ENCODE results near the gene LRRN2. TPM values are rescaled to one million over a fixed set of nuclear protein-coding genes. Genes with fewer than 3 reads are reported as not detected.

Gene LRRN2
- polyA plus RNA-seq, 1 of the 3 experiments (the other 2 are of a cell fraction): not detected

DNA sequence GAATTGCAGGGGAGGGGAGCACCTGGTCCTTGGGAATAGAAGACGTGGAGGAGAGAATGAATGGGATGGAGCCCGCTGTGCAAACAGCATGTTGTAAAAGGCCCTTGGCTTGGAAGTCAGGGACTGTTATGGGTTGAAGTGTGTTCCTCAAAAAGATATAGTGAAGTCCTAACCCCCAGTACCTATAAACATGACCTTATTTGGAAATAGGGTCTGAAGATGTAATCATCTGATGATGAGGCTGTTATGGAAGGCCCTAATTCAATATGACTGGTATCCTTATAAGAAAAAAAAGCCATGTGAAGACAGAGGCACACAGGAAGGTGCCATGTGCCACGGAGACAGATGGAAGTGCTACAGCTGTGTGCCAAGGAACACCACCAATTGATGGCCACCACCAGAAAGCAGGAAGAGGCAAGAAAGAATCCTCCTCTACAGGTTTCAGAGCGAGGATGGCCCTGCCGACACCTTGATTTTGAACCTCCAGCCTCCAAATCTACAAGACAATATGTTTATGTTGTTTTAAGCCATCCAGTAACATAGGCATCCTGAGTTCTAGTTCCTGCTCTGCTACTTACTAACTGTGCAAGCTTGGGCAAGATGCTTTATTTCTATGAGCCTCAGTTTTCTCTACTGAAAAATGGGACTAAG, 51.2 kb downstream of the LRRN2 start:
- no peak overlapping the region for H3K27ac ChIP-seq (ENCODE audit: low read depth in 2 of 2, low read length in 1 of 2)
- no peak overlapping the region for H2AFZ ChIP-seq (ENCODE audit: low read depth)
- CTCF ChIA-PET: interaction anchor here (1.0 to 1.7 kb wide), 3 partner anchors 12 to 172 kb away, joined by 4 to 8 read pairs (median 4); no protein-coding TSS in a partner anchor
- peaks cover 4% of the 10 kb centered on the region; the same call in 1 of the 2 replicates for H3K27me3 ChIP-seq (ENCODE audit: insufficient read depth)
- H3K9ac ChIP-seq: no peak overlapping the region
- no peaks in the 10 kb centered on the region for H4K20me1 ChIP-seq (ENCODE audit: insufficient read depth)
- no peak for DNase-seq
- POLR2A ChIA-PET: no interaction called here
- H3K79me2 ChIP-seq (ENCODE audit: insufficient read depth): no peaks in the 10 kb centered on the region
- H3K9me3 ChIP-seq: no peaks in the 10 kb centered on the region
- WGBS (ENCODE audit: low lambda C conversion rate): 66% methylated on average over 5 of the region's 5 CpGs
- no peak overlapping the region for H3K4me2 ChIP-seq
- H3K36me3 ChIP-seq (replicated peaks in 1 of 2; ENCODE audit: control insufficient read depth in 1 of 2, insufficient read depth in 2 of 2, low read length in 1 of 2): no peaks in the 10 kb centered on the region
- H3K4me1 ChIP-seq (ENCODE audit: control insufficient read depth in 1 of 2, insufficient read depth in 2 of 2, low read depth in 1 of 2, low read length in 1 of 2): peaks cover 0 to 32% of the 10 kb centered on the region in 2 experiments; a peak in 2 of 4 replicates
- TF ChIP-seq YY1 (IDR thresholded peaks at IDR 0.05; ENCODE audit: low read depth) (no peak), MEF2A (IDR thresholded peaks at IDR 0.05; ENCODE audit: borderline replicate concordance, low read depth) (no peak), ELF1 (IDR thresholded peaks at IDR 0.05) (no peak), FOXJ3 (CRISPR knock-in tag; IDR thresholded peaks at IDR 0.05) (no peak)
- TF ChIP-seq, protein P1, sequence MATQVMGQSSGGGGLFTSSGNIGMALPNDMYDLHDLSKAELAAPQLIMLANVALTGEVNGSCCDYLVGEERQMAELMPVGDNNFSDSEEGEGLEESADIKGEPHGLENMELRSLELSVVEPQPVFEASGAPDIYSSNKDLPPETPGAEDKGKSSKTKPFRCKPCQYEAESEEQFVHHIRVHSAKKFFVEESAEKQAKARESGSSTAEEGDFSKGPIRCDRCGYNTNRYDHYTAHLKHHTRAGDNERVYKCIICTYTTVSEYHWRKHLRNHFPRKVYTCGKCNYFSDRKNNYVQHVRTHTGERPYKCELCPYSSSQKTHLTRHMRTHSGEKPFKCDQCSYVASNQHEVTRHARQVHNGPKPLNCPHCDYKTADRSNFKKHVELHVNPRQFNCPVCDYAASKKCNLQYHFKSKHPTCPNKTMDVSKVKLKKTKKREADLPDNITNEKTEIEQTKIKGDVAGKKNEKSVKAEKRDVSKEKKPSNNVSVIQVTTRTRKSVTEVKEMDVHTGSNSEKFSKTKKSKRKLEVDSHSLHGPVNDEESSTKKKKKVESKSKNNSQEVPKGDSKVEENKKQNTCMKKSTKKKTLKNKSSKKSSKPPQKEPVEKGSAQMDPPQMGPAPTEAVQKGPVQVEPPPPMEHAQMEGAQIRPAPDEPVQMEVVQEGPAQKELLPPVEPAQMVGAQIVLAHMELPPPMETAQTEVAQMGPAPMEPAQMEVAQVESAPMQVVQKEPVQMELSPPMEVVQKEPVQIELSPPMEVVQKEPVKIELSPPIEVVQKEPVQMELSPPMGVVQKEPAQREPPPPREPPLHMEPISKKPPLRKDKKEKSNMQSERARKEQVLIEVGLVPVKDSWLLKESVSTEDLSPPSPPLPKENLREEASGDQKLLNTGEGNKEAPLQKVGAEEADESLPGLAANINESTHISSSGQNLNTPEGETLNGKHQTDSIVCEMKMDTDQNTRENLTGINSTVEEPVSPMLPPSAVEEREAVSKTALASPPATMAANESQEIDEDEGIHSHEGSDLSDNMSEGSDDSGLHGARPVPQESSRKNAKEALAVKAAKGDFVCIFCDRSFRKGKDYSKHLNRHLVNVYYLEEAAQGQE (IDR thresholded peaks at IDR 0.05; ENCODE audit: low read depth, low read length): no peak
- H3K9me2 ChIP-seq: no peaks in the 10 kb centered on the region
- no peaks in the 10 kb centered on the region for H3F3A ChIP-seq (replicated peaks; ENCODE audit: insufficient read depth)
- H3K4me3 ChIP-seq (ENCODE audit: low read depth in 2 of 2, low read length in 1 of 2): no peak overlapping the region

DNA sequence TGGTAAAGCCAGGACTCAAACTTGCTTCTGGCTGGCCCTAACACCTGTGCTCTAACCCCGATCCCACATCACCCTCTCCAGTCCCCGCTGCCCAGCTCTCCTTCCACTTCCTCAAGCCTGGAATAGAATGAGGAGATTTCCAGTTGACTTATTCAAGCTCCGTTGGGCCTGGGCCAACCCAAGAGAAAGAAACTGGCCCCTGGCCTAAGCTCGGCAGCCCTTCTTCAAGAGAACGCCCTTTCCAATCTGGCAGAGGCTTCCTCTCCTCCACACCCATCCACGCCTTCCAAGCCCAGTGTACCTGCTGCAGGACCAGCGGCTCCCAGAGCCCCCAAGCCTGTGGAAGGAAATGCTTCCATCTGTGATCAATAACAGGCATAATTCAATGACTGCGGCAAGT, 51.9 kb downstream of the LRRN2 start:
- WGBS (ENCODE audit: low lambda C conversion rate): 68% methylated on average over 8 of the region's 8 CpGs
- Histone ChIP-seq H3K27me3 (ENCODE audit: insufficient read depth) (peaks cover 4% of the 10 kb centered on the region; the same call in 1 of the 2 replicates), H3K79me2 (ENCODE audit: insufficient read depth) (no peaks in the 10 kb centered on the region), H3F3A (replicated peaks; ENCODE audit: insufficient read depth) (no peaks in the 10 kb centered on the region), H3K9me2 (no peaks in the 10 kb centered on the region), H3K9ac (no peak overlapping the region), H3K27ac (ENCODE audit: low read depth in 2 of 2, low read length in 1 of 2) (no peak overlapping the region), H3K4me3 (ENCODE audit: low read depth in 2 of 2, low read length in 1 of 2) (no peak overlapping the region), H3K4me1 (ENCODE audit: control insufficient read depth in 1 of 2, insufficient read depth in 2 of 2, low read depth in 1 of 2, low read length in 1 of 2) (peaks cover 0 to 29% of the 10 kb centered on the region in 2 experiments; a peak in 2 of 4 replicates), H3K36me3 (replicated peaks in 1 of 2; ENCODE audit: control insufficient read depth in 1 of 2, insufficient read depth in 2 of 2, low read length in 1 of 2) (no peaks in the 10 kb centered on the region), H2AFZ (ENCODE audit: low read depth) (no peak overlapping the region), H3K4me2 (no peak overlapping the region), H4K20me1 (ENCODE audit: insufficient read depth) (no peaks in the 10 kb centered on the region), H3K9me3 (no peaks in the 10 kb centered on the region)
- DNase-seq: no peak
- no peak for TF ChIP-seq ELF1 (IDR thresholded peaks at IDR 0.05)
- no peak for TF ChIP-seq NRF1 (IDR thresholded peaks at IDR 0.05; ENCODE audit: low read depth, low read length)
- TF ChIP-seq, protein P1 (IDR thresholded peaks at IDR 0.05; ENCODE audit: low read depth, low read length): no peak
- no peak for TF ChIP-seq RXRA (IDR thresholded peaks at IDR 0.05; ENCODE audit: borderline replicate concordance, low read depth)
- TF ChIP-seq EZH2phosphoT487 (IDR thresholded peaks at IDR 0.05; ENCODE audit: borderline replicate concordance, low read depth): no peak
- TF ChIP-seq, protein P2, sequence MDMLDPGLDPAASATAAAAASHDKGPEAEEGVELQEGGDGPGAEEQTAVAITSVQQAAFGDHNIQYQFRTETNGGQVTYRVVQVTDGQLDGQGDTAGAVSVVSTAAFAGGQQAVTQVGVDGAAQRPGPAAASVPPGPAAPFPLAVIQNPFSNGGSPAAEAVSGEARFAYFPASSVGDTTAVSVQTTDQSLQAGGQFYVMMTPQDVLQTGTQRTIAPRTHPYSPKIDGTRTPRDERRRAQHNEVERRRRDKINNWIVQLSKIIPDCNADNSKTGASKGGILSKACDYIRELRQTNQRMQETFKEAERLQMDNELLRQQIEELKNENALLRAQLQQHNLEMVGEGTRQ (IDR thresholded peaks at IDR 0.05; ENCODE audit: borderline replicate concordance, low read depth, low read length): no peak
- TF ChIP-seq, protein P3, sequence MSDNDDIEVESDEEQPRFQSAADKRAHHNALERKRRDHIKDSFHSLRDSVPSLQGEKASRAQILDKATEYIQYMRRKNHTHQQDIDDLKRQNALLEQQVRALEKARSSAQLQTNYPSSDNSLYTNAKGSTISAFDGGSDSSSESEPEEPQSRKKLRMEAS (IDR thresholded peaks at IDR 0.05; ENCODE audit: low read depth): no peak
- no peak for TF ChIP-seq SIN3A (IDR thresholded peaks at IDR 0.05; ENCODE audit: borderline replicate concordance, low read depth, low read length)
- TF ChIP-seq, protein P4, sequence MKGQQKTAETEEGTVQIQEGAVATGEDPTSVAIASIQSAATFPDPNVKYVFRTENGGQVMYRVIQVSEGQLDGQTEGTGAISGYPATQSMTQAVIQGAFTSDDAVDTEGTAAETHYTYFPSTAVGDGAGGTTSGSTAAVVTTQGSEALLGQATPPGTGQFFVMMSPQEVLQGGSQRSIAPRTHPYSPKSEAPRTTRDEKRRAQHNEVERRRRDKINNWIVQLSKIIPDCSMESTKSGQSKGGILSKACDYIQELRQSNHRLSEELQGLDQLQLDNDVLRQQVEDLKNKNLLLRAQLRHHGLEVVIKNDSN (IDR thresholded peaks at IDR 0.05; ENCODE audit: borderline replicate concordance, low read depth): no peak
- TF ChIP-seq FOSL2 (IDR thresholded peaks at IDR 0.05; ENCODE audit: borderline replicate concordance, low read depth): no peak
- no peak for TF ChIP-seq NFIC (IDR thresholded peaks at IDR 0.05; ENCODE audit: borderline replicate concordance)
- TF ChIP-seq YY1 (IDR thresholded peaks at IDR 0.05; ENCODE audit: low read depth): no peak
- TF ChIP-seq SMC3 (IDR thresholded peaks at IDR 0.05; ENCODE audit: low read depth, low read length): no peak
- TF ChIP-seq POLR2AphosphoS5 (IDR thresholded peaks at IDR 0.05; ENCODE audit: low read depth, low read length): no peak
- TF ChIP-seq TCF12 (IDR thresholded peaks at IDR 0.05): no peak
- ChIA-PET POLR2A (no interaction called here), CTCF (interaction anchor here (0.7 to 1.0 kb wide), 3 partner anchors 11 to 173 kb away, joined by 3 to 4 read pairs (median 4); no protein-coding TSS in a partner anchor)
